Activated naive CD4-positive, alpha-beta T cell treated with anti-CD3 and anti-CD28 coated beads, Interleukin-2, amount 50 U/mL, for 24 hours (primary cell): Measurements from ENCODE around the gene TAF4.

Experiments used
- H3K27ac Mint-ChIP-seq: one replicate; pipeline ENCODE4 v1.8.0; 2021; ENCODE audit warnings: mild to moderate bottlenecking, mixed read lengths
- H3K27me3 Mint-ChIP-seq: one replicate; pipeline ENCODE4 v1.8.0; 2021; ENCODE audit warnings: mixed read lengths
- H3K36me3 Mint-ChIP-seq: one replicate; pipeline ENCODE4 v1.8.0; 2021; ENCODE audit warnings: mixed read lengths
- H3K4me1 Mint-ChIP-seq: one replicate; pipeline ENCODE4 v1.8.0; 2021; ENCODE audit warnings: mixed read lengths
- H3K4me3 Mint-ChIP-seq: one replicate; pipeline ENCODE4 v1.8.0; 2021; ENCODE audit warnings: mild to moderate bottlenecking, mixed read lengths
- H3K9me3 Mint-ChIP-seq: one replicate; pipeline ENCODE4 v1.8.0; 2021; ENCODE audit warnings: mixed read lengths

TAF4 gene

GRCh38 chr20:62065674-62066338 is at the start of gene TAF4:
TAF4 (minus strand) TSS chr20:62065881; CDS start chr20:62065810, 71 bp downstream.
- H3K4me3 Mint-ChIP-seq: peak within 1 kb of the TSS; percentile 89
- peak within 1 kb of the TSS; percentile 95 for H3K27ac Mint-ChIP-seq
- no peaks in the 10 kb centered on the region for H3K27me3 Mint-ChIP-seq
- H3K4me1 Mint-ChIP-seq: peaks cover 51% of the 10 kb centered on the region
- no peaks in the 10 kb centered on the region for H3K36me3 Mint-ChIP-seq
- no peaks in the 10 kb centered on the region for H3K9me3 Mint-ChIP-seq

- Mint-ChIP-seq H3K9me3 (no peaks in the 10 kb centered on the region), H3K27ac (no peak overlapping the region), H3K4me1 (peaks cover 23% of the 10 kb centered on the region), H3K27me3 (no peaks in the 10 kb centered on the region), H3K4me3 (no peak overlapping the region), H3K36me3 (peaks cover 12% of the 10 kb centered on the region)
These were observed 49.2 kb upstream of the TAF4 start for GRCh38 chr20:62114894-62115293.

- H3K36me3 Mint-ChIP-seq: peaks cover 19% of the 10 kb centered on the region
These were observed 46.7 kb upstream of the TAF4 start for GRCh38 chr20:62112368-62112767.

GRCh38 chr20:62111148-62111547 is 45.5 kb upstream of the TAF4 start:
- peaks cover 4% of the 10 kb centered on the region for H3K9me3 Mint-ChIP-seq
- H3K27me3 Mint-ChIP-seq: no peaks in the 10 kb centered on the region
- no peaks in the 10 kb centered on the region for H3K4me1 Mint-ChIP-seq
- H3K36me3 Mint-ChIP-seq: peaks cover 22% of the 10 kb centered on the region
- peak overlapping the region; percentile 30 for H3K27ac Mint-ChIP-seq
- H3K4me3 Mint-ChIP-seq: no peak overlapping the region

More at GRCh38 chr20:62112368-62112767, 46.7 kb upstream of the TAF4 start:
- Mint-ChIP-seq H3K4me1 (peaks cover 4% of the 10 kb centered on the region), H3K4me3 (no peak overlapping the region), H3K27ac (no peak overlapping the region), H3K9me3 (no peaks in the 10 kb centered on the region), H3K27me3 (no peaks in the 10 kb centered on the region)

- Mint-ChIP-seq H3K4me3 (no peak overlapping the region), H3K4me1 (no peaks in the 10 kb centered on the region), H3K36me3 (peaks cover 29% of the 10 kb centered on the region), H3K27ac (no peak overlapping the region), H3K27me3 (no peaks in the 10 kb centered on the region), H3K9me3 (peaks cover 9% of the 10 kb centered on the region)
These were observed 39.9 kb upstream of the TAF4 start for GRCh38 chr20:62105592-62105991.

- peaks cover 27% of the 10 kb centered on the region for H3K36me3 Mint-ChIP-seq
- no peak overlapping the region for H3K4me3 Mint-ChIP-seq
- H3K4me1 Mint-ChIP-seq: no peaks in the 10 kb centered on the region
- H3K27ac Mint-ChIP-seq: no peak overlapping the region
- H3K27me3 Mint-ChIP-seq: no peaks in the 10 kb centered on the region
- H3K9me3 Mint-ChIP-seq: peaks cover 9% of the 10 kb centered on the region
These were observed 39.2 kb upstream of the TAF4 start for GRCh38 chr20:62104791-62105345.

- Mint-ChIP-seq H3K36me3 (peaks cover 26% of the 10 kb centered on the region), H3K4me1 (no peaks in the 10 kb centered on the region), H3K27ac (no peak overlapping the region), H3K9me3 (peaks cover 9% of the 10 kb centered on the region), H3K27me3 (no peaks in the 10 kb centered on the region), H3K4me3 (no peak overlapping the region)
These were observed 38.6 kb upstream of the TAF4 start for GRCh38 chr20:62104234-62104789.

GRCh38 chr20:62103508-62104233 is 38.0 kb upstream of the TAF4 start:
- H3K4me1 Mint-ChIP-seq: no peaks in the 10 kb centered on the region

GRCh38 chr20:62101078-62101477 is 35.4 kb upstream of the TAF4 start:
- Mint-ChIP-seq H3K4me1 (no peaks in the 10 kb centered on the region), H3K27ac (peak overlapping the region; percentile 41), H3K9me3 (peaks cover 4% of the 10 kb centered on the region), H3K36me3 (peaks cover 17% of the 10 kb centered on the region), H3K27me3 (no peaks in the 10 kb centered on the region), H3K4me3 (no peak overlapping the region)

More at GRCh38 chr20:62103508-62104233, 38.0 kb upstream of the TAF4 start:
- Mint-ChIP-seq H3K9me3 (peaks cover 9% of the 10 kb centered on the region), H3K4me3 (peak overlapping the region; percentile 19), H3K27me3 (no peaks in the 10 kb centered on the region), H3K27ac (no peak overlapping the region), H3K36me3 (peaks cover 23% of the 10 kb centered on the region)

- Mint-ChIP-seq H3K36me3 (peaks cover 10% of the 10 kb centered on the region), H3K27ac (no peak overlapping the region), H3K9me3 (peaks cover 4% of the 10 kb centered on the region), H3K4me3 (no peak overlapping the region), H3K27me3 (no peaks in the 10 kb centered on the region), H3K4me1 (no peaks in the 10 kb centered on the region)
These were observed 32.3 kb upstream of the TAF4 start for GRCh38 chr20:62097881-62098407.

GRCh38 chr20:62096421-62097380 is 31.0 kb upstream of the TAF4 start:
- H3K27me3 Mint-ChIP-seq: peaks cover 3% of the 10 kb centered on the region
- no peak overlapping the region for H3K4me3 Mint-ChIP-seq
- no peak overlapping the region for H3K27ac Mint-ChIP-seq
- H3K9me3 Mint-ChIP-seq: peaks cover 4% of the 10 kb centered on the region
- peaks cover 15% of the 10 kb centered on the region for H3K36me3 Mint-ChIP-seq
- no peaks in the 10 kb centered on the region for H3K4me1 Mint-ChIP-seq

- peaks cover 4% of the 10 kb centered on the region for H3K27me3 Mint-ChIP-seq
- H3K4me3 Mint-ChIP-seq: no peak overlapping the region
- H3K4me1 Mint-ChIP-seq: no peaks in the 10 kb centered on the region
- no peaks in the 10 kb centered on the region for H3K9me3 Mint-ChIP-seq
- H3K27ac Mint-ChIP-seq: no peak overlapping the region
- peaks cover 6% of the 10 kb centered on the region for H3K36me3 Mint-ChIP-seq
These were observed 23.7 kb upstream of the TAF4 start for GRCh38 chr20:62089393-62089792.

- H3K4me1 Mint-ChIP-seq: no peaks in the 10 kb centered on the region
- peaks cover 4% of the 10 kb centered on the region for H3K27me3 Mint-ChIP-seq
- no peaks in the 10 kb centered on the region for H3K9me3 Mint-ChIP-seq
- no peak overlapping the region for H3K4me3 Mint-ChIP-seq
- peaks cover 6% of the 10 kb centered on the region for H3K36me3 Mint-ChIP-seq
- no peak overlapping the region for H3K27ac Mint-ChIP-seq
These were observed 22.8 kb upstream of the TAF4 start for GRCh38 chr20:62088258-62089127.

GRCh38 chr20:62087632-62088031 is 22.0 kb upstream of the TAF4 start:
- Mint-ChIP-seq H3K27me3 (peaks cover 4% of the 10 kb centered on the region), H3K4me1 (no peaks in the 10 kb centered on the region), H3K27ac (no peak overlapping the region), H3K4me3 (no peak overlapping the region), H3K9me3 (no peaks in the 10 kb centered on the region), H3K36me3 (peaks cover 5% of the 10 kb centered on the region)
